M059J (cell line): Measurements from ENCODE around the gene RPL41. TPM values are rescaled to one million over a fixed set of nuclear protein-coding genes. Genes with fewer than 3 reads are reported as not detected.
A peak's percentile ranks its signal among the peaks of the same experiment; 100 is the strongest.

Experiments used
- DNase-seq: peaks from one replicate; pipeline ENCODE4 v3.0.0-alpha.2; 2012; ENCODE audit warnings: low read depth
- total RNA-seq: library from RNA; depleted of rRNA; stranded (reverse); fragments of >200 nt; shearing (Covaris generic); gene quantifications from 2 replicates; pipeline ENCODE4 v1.2.3, GENCODE V29; 2014

Gene RPL41
- total RNA-seq, 1 experiment from 2014 or later, result 2,885 TPM

DNA sequence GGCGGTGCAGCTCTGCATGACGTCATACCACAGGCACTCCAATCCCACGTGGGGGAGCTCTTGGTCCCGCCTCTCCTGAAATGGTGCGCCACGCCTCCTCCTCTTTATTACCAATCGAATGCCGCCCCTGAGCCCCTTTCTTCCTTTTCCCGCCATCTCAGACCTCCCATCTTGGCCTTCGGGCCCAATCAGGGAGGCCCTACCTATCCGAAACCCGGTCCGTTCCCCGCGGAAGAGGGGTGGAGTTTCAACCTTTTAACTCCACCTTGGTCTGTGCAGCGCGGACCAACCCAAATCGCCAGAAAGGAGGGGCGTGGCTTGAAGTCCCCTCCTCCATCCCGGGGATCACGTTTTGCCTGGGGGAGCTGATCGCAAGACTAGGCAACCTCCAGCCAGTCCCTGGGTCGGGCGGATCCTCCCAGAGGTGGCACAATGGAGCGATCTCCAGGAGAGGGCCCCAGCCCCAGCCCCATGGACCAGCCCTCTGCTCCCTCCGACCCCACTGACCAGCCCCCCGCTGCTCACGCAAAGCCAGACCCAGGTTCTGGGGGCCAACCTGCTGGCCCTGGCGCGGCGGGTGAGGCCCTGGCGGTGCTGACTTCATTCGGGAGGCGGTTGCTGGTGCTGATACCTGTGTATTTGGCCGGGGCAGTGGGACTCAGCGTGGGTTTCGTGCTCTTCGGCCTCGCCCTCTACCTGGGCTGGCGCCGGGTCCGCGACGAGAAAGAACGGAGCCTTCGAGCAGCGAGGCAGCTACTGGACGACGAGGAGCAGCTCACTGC is 11.6 kb downstream of the RPL41 start, which contains the start of gene ESYT1:
TSS of gene ESYT1 (plus strand) at position 380 of the 782 bp plus-strand sequence. CDS start at position 433, 53 bp downstream.
- DNase-seq, result peak; percentile 100

DNA sequence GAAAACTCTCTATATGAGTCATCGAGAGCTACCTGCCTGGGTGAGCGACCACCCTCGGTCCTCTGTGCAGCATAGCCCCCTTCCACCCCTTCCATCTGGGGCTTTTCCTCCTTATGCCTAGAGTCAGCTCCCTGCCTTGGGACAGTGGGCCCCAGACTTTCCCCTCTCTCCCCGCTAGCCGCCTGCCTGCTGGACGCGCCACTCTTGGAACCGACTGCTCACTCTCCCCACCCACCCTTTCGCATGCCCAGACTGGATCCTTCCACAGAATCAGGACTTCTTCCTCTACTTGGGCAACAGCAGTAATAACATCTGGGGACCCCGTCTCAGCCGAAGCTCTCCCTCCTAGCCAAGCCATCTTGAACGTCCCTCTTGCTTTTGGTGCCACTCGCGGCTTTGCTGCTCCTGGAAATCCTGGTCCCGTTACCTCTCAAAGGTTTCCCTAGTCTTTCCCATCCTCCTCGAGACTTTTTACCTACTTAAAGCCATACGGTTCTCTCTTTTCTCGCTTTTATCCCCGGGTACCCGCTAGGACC is 12.3 kb downstream of the RPL41 start:
- peak; percentile 41 for DNase-seq

DNA sequence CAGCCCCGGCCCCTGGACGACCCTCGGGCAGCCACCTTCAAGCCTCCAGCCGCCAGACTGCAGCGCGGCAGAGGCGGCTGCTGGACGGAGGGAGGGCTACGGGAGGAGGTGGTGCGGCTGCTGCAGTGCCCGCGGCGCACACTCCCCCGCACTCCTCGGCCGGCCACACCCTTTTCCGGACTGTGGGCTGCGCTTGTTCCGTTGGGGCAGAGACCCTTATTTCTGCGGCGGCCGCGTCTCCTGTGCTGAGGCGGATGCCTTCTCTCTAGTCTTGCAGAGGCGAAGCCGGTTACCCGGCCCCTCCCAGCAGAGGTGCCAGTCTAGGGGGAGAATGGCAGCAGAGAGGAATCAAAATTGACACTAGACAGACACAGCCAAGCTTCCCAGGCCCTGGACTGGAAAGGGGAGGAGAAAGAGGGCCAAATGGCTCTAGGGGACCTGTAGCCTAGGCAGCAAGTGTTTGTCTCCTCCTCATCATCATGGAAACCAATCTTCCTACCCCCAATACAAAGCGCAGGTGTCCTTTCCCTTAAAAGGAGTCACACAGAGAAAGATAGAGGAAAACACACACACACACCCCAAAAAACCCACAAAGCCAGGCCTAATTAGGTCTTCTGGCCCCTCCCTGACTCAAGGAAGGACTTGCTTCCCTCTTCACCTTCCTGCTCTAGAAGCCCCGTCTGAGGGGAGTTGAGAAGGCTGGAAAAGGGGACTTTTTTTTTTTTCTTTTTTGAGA is 12.9 kb downstream of the RPL41 start:
- DNase-seq, result peak; percentile 49

DNA sequence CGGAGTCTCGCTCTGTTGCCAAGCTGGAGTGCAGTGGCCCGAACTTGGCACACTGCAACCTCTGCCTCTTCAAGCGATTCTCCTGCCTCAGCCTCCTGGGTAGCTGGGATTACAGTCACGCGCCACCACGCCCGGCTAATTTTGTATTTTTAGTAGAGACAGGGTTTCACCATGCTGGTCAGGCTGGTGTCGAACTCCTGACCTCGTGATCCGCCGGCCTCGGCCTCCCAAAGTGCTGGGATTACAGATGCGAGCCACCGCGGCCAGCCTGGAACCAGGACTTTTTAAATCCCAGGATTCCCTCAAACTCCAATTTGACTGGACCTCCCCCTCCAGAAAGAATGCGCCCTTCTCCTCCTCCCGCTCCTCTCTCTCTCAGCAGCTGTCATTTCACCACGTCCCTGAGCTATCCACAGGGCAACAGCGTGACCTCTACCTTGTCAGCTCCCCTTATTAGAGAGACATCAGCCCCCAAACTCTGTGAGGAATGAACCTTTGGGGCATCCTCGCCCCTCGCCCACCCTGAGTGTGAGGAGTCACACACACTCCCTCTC is 13.6 kb downstream of the RPL41 start:
- no peak for DNase-seq

DNA sequence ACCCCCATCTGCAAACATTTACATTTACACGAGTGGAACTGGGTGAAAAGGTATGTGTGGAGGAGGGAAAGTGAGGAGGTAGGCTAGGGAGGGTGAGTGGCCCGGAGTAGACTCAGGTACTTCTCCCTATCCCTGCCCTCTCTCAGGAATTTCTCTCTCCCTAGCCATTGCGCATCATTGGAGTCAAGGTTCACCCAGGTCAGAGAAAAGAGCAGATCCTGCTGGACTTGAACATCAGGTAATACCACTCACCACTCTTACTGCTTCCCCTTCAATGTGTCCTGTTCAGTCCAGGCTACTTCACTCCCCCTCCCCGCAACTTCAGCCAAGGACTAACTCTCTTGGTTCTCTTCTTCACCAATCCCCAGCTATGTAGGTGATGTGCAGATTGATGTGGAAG is 14.4 kb downstream of the RPL41 start:
- DNase-seq, result no peak

DNA sequence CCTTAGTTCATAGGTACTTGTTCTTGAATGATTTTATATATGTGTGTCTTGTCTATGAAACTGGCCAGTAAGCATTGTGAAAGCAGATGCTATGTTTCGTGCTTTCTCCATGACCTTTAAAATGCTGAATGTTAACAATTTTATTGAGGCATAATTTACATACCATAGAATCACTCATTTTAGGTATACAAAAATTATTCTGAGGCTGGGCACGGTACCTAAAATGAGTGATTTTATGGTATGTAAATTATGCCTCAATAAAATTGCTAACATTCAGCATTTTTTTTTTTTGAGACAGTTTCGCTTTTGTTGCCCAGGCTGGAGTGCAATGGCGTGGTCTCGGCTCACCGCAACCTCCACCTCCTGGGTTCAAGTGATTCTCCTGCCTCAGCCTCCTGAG is 18.5 kb downstream of the RPL41 start:
- DNase-seq, result no peak

DNA sequence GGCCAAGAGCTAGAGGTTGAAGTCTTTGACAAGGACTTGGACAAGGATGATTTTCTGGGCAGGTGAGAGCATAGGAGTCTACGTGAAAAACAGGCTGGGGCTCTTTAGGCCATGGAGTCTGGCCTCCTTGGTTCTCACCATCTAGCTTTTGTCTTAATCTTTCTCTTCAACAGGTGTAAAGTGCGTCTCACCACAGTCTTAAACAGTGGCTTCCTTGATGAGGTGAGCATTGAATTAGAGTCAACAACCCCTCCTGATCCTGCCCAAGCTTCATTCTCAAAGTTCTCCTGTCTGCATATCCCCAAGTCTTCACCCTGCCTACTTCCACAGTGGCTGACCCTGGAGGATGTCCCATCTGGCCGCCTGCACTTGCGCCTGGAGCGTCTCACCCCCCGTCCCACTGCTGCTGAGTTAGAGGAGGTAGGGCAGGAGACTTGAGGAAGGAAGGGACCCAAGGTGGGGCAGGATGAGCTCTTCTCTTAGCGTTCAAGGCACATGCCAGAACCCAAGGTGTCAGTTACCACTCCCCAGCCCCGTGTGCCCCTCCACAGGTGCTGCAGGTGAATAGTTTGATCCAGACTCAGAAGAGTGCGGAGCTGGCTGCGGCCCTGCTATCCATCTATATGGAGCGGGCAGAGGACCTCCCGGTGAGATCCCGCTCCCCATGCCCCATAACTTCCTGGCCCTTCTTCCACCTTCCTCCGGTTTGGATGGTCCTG is 21.6 kb downstream of the RPL41 start:
- DNase-seq, result no peak

DNA sequence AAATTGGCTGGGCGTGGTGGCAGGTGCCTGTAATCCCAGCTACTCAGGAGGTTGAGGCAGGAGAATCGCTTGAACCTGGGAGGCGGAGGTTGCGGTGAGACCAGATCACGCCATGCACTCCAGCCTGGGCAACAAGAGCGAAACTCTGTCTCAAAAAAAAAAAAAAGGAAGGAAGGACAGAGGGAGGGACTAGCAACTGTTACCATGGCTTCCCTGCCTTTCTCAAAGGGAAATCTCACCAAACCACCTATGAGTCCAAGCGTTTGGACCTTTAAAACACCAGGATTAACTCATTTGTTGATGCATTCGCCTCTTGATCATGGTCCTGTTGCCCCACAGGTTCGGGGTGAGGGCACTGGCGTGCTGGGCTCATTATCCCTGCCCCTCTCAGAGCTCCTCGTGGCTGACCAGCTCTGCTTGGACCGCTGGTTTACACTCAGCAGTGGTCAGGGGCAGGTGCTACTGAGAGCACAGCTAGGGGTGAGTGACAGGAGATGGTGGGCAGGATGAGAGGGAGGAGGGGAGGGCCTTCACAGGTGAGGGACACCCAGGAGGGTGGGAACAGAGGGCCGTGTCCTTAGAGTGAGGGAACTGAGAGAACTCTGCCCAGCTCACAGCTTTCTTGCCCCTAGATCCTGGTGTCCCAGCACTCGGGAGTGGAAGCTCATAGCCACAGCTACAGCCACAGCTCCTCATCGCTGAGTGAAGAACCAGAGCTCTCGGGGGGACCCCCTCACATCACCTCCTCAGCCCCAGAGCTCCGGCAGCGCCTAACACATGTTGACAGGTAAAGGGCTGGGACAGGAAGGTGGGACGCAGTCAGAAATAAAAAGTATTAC is 25.7 kb downstream of the RPL41 start:
- DNase-seq, result no peak

DNA sequence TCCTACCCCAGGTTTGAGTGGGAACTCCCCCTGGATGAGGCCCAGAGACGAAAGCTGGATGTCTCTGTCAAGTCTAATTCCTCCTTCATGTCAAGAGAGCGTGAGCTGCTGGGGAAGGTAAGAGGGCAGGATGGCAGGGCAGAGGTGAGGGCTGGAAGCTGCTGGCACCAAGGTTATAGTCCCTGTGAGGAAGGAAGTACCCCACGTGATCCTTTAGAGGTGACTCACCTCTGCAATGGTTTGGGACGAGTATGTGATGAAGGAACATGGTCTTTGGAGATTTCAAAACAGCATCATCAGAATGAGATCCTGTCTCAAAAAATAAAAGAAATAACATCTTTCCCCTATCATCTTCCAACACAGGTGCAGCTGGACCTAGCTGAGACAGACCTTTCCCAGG is 26.8 kb downstream of the RPL41 start:
- no peak for DNase-seq

DNA sequence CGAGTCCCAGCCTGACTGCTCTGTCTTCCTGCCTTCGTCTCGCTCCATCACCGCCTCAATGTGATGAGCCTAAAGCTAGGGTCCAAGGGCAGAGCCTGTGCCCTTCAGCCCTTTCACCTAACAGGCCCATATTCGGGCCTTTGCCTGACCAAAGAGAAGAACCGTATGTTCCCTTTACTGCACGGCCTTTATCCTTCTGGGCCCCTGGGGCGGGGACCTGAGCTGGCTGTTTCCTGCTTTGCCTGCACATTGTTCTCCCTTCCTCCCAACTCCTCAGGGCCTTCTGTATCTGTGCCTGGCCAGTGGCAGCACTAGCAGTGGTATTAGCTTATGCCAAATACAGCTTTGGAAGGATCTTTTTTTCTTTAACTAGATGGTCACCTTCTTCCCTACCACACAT is 27.4 kb downstream of the RPL41 start:
- DNase-seq, result no peak

DNA sequence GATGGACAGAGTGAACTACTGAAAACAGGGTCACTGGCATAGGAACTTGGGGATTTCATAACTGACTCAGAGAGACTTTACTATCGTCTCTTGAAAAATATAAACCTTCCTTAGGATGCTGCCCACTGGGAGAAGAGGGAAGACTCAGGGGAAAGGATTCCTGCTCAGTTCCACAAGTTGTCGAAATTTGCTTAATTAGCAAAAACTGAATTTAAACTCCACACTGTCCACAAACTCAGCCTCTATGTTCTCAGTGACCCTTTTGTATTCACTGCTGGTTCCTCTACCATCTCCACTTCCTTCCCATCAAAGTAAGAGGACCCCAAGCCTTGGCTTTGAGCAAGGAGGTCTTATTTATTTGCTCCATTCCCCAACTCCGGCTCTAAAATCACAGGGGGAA is 28.8 kb downstream of the RPL41 start:
- no peak for DNase-seq

DNA sequence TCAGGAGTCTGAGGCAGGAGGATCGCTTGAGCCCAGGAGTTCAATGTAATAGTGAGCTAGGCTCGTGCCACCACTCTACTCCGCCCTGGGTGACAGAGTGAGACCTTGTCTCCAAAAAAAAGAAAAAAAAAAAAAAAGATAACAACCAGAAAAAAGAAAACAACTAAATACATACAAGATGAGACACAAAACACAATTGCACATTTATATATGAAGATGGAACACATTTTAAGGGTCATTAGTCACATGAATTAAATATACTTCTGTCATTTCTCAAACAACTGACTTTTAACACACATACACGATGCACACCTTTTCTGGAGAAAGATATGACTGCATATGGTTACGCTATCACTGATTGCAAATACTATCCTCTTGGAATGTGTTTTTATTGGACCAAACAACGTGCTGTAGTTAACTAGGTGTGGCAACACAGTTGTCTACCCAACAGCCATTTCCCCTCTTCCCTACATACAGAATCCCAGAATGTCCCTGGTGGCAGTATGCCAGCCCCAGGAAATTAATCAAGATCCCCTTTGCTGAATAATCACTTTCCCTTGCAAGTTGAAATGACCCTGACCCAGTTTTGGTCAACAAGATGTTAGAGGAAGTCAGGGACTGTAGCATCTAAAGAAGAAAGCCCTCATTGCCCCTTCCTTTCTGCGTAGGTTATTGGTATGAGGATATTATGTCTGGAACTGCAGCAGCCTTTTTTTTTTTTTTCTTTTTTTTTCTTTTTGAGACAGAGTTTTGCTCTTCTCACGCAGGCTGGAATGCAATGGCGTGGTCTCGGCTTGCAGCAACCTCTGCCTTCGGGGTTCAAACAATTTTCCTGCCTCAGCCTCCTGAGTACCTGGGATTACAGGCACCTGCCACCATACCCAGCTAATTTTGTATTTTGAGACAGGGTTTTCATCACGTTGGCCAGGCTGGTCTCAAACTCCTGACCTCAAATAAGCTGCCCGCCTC is 30.3 kb downstream of the RPL41 start:
- no peak for DNase-seq

DNA sequence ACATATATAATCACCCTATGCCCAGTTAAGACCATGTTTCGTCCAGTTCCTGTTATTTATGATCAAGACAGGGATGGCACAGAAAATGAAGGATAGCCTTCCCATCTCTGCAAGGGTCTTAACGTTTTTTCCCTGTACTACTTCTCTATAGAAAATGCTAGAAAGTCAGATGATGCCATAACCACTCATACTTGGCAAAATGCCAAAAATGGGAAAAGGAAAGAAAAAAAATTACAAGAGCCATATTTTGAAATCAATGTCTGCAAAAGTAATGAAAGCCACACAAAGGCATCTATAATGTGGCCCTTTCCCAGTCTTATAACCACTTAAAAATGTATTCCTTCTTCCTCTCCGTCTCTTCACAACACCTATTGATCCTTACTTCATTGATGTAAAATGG is 34.1 kb downstream of the RPL41 start:
- DNase-seq, result no peak

DNA sequence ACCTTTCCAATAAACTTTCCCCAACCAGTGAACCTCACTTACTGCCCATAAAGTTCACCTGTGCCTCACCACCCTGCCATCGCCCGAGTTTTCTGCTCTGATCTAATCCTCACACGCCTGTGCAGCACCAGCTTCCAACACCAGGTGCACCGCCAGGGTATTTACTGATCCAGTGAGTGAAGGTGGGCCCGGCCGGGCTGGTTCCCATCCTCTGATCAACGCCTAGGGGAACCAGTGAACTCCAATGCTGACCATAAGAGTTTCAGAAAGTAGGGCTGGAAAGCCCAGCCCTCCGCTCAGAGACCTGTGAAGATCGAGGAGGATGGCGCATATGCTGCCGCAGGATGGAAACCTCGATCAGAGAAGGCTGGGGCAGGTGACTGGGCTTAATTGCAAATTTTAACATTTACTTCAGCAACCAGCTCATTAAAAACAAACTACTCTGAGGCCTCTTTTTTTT is 35.3 kb downstream of the RPL41 start:
- no peak for DNase-seq

DNA sequence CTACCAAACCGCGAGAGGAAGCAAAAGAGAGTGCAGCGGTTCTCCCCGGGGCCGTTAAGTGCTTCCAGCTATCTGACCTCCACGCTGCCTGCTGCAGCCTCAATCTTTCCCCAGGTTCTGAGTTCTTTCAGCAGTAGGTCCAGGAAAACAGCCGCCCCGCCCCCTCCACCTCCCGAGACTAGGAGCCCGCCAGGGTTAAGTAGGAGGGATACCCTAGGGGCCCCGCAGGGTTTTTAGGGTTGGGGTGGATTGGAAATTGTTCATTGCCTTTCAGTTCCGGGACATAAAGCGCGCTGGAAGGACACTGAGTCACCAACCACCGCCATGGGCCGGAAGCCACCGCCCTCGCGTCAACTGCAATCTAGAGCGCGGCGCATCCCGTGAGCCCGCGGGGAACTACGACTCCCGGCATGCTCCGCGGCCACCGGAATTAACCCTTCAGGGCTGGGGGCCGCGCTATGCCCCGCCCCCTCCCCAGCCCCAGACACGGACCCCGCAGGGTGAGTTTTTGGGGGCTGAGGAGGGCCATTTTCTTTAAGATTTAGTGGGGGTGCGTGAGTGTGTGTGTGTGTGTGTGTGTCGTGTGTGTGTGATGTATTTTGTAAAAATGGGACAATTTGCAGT is 35.8 kb downstream of the RPL41 start, which contains the start of gene MYL6B:
TSS of gene MYL6B (plus strand) at position 456 of the 624 bp plus-strand sequence. CDS start 1,332 bp downstream, outside the sequence.
- peak; percentile 91 for DNase-seq

DNA sequence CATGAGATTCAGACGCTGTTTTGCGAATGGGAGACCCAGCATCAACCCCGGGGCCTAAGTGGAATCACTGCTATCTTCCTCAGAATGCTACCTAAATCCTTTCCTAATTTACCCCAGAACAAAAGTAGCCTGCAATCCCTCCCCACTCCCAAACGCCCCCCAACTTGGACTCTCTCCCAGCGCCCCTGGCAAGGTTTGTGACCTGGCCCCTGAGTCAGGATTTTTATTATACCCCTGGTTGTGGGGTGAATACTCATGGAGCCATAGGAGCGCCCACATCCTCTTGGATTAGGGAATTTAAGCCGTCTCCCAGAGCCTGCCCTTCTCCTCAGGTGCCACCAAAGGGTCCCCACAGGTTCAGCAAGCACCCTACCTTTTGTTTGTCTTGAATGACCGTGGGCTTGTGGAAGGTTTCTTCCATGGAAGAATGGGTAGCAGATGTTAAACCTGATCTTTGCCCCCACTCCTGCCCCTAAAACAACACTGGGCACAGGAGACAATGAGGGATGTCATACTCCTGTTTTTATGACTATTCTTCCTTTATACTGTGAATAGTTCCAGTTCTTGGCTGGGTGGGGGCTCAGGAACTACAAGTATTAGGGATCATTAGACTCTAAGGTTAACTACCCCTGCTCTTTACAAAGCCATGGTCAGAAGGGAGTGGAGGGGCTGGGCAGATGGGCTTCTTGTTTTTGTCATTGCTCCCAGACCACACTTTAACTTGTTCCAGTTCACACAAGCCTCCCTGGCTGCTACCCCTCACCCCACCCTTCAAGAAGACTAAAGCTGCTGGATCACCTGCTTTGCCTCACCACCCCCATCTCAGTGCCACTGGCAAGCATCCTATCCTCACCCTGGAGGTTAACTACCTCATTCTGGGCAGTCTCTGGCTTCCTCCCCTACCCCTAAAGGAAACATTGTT is 36.6 kb downstream of the RPL41 start:
- no peak for DNase-seq

DNA sequence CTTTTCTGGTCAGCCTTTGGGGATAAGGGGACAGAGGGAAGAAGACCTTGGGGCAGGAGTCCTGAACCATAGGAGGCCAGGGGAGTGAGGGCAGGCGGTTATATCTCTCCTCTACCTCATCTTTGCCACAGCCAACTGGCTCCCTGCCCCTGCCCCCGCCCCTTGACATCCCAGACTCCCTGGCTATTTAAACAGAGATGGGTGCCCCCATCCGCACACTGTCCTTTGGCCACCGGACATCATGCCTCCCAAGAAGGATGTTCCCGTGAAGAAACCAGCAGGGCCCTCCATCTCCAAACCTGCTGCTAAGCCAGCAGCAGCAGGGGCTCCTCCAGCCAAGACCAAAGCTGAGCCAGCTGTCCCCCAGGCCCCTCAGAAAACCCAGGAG is 37.2 kb downstream of the RPL41 start:
- DNase-seq, result no peak

DNA sequence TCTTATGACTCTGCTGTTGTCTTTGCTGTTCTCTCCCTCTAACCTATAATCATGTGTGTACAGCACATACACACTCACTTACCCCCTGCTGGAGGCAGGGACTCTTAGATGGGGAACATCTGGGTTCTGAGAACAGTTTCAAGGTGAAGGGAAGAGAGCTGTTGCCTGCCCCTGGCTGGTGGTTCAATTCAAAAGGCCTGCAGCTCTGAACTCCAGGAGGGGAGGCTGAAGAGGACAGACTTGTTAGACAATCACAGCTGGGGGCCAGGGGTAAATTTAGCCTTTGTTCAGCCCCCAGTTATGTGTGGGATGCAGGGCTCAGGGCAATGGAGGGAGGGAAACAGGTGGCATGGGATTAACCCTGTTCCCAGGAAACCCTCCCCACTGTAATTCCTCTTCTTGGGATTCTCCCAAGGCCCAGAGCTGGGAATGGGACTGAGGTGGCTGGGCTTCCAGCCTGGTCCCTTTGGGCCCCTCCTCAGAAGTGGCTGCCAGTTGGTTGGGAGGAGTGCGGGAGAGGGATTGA is 37.9 kb downstream of the RPL41 start:
- no peak for DNase-seq
